HG03139 (cell line): Measurements from ENCODE around the gene NFIL3.
"Not testable (repeated sequence)": the region's sequence is repeated elsewhere in the genome, so short reads cannot be mapped to it uniquely, and the experiment has no call there.

Source experiments
- ATAC-seq: cut with Tn5 transposase; IDR thresholded peaks from one replicate; pipeline ENCODE4 v1.9.1; 2021; ENCODE audit not compliant: unreplicated experiment

Gene NFIL3

GRCh38 chr9:91398926-91399325 is 24.7 kb downstream of the NFIL3 start:
- ATAC-seq: no peak

DNA sequence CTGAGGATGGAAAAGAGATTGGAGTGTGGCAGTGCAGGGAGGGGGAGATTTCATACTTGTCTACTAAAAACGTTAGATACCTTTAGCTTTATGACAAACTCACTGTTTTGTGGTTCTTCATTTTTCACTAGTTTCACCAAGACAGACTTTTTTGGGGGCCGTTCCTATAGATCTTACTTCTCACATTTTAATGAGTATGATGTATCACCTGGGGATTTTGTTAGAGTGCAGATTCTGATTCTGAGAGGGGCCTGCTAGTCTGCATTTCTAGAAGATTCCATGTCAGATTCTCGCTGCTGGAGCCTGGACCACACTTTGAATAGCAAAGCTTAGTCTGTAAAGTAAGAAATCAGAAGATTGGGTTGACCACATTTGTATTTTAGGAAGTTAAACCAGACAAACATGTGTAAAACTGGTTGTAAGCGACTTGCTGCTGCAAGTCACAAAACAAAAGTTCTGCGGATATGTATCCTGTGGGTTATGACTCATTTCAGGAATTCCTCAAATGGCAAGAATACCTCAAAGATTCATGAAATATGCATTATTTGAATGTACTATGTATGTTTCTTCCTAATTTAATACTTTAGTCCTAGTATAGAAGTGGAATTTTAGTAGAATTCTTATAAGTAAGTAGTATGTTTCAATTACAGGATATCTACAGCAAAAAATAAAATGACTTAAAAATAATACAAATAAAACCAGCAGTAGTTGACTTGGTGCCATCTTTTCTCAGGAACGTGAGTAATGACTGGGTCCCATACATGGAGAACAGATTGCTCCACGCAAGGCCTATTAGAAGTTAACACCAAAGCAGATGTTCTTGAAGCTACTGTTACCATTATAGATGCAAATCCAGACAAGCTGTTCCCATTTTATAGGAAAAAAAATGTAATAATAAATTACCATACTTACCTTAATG is 27.8 kb downstream of the NFIL3 start:
- ATAC-seq: no peak

GRCh38 chr9:91395106-91395552 is 28.5 kb downstream of the NFIL3 start:
- ATAC-seq: no peak

- no peak for ATAC-seq
Measured at GRCh38 chr9:91393826-91394225, 29.8 kb downstream of the NFIL3 start.

GRCh38 chr9:91392435-91392834 is 31.2 kb downstream of the NFIL3 start:
- ATAC-seq: no peak

- no peak for ATAC-seq
Measured at GRCh38 chr9:91391818-91392217, 31.8 kb downstream of the NFIL3 start.

GRCh38 chr9:91391412-91391811 is 32.2 kb downstream of the NFIL3 start:
- ATAC-seq: no peak

GRCh38 chr9:91389686-91390085 is 33.9 kb downstream of the NFIL3 start:
- not testable (repeated sequence) for ATAC-seq

DNA sequence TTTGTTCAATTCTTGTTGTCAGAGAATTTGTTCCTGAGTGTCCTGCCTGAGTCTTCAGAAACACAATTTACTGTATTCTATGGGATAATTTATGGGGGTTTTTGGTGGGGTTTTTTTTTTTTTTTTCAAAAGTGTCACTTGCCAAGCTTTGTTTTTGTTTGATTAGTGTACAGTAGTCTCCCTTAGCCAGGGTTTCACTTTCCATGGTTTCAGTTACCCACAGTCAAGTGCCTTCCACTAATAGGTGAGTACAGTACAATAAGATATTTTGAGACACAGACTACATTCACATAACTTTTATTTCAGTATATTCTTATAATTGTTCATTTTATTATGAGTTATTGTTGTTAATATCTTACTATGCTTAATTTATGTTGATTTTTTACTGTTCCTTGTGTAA is 36.9 kb downstream of the NFIL3 start:
- no peak for ATAC-seq

DNA sequence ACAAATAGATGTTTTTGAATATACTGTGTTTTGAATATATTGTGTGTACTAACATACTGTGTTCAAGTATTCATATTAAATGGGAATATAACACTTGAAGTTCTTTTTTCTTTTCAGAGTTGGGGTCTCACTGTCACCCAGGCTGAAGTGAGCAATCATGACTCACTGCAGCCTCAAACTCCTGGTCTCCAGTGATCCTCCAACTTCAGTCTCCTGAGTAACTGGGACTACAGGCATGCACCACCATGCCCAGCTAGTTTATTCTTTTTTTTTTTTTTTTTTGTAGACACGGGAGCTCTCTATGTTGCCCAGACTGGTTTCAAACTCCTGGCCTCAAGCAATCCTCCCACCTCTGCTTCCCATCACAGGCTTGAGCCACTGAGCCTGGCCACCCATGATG is 38.7 kb downstream of the NFIL3 start:
- no peak for ATAC-seq

DNA sequence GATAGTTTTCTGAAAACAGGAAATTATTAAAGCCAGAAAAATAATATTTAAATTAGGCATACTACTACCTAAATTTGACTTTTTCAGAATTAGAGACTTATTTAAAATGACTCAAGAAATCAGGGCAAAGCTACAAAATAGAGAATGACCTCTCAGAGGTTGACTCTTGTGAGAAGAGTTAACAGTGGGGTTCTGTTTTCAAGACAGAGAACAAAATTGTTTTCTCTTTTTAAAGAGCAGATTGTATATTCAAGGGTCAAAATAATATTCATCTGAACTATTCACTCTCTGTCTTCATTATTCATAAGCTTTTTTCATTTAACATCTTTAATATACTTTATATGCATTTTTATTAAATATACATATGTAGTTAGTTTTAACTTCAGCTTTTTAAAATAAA is 40.1 kb downstream of the NFIL3 start:
- no peak for ATAC-seq

DNA sequence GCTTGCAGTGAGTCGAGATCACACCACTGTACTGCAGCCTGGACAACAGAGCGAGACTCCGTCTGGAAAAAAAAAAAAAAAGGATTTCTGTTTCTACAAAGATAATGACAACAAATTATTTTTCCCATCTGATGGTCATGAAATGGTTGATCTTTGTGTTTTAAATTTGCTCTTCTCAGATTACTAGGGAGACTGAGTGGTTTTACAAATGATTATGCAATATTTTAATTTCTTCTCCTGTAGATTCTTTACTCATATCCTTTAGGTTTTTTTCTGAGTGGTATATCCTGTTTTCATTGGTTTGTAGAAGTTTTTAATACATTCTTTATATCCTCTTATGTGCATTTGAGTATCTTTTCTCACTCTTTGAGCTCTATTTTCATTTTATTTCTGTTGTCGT is 41.3 kb downstream of the NFIL3 start:
- ATAC-seq: no peak

- no peak for ATAC-seq
Measured at GRCh38 chr9:91379426-91379825, 44.2 kb downstream of the NFIL3 start.

DNA sequence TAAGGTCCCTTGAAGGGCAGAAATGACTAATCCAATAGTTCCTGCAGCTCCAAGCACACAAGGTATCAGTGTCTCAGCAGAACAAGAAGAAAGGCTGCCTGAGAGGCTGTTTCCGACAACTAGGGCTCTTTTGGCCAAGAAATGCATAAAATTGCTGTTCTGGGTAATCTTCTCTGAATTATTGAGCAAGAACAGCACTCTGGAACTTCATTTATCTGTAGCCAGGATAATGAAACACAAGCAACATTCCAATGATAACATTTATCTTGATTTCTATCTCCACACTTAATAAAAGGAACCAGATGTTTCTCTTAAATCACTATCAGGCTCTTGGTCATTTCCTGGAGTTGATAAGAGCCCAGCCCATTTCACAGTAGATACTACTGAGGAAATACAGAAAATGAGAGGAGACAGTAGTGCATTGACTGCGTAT is 44.9 kb downstream of the NFIL3 start:
- no peak for ATAC-seq

DNA sequence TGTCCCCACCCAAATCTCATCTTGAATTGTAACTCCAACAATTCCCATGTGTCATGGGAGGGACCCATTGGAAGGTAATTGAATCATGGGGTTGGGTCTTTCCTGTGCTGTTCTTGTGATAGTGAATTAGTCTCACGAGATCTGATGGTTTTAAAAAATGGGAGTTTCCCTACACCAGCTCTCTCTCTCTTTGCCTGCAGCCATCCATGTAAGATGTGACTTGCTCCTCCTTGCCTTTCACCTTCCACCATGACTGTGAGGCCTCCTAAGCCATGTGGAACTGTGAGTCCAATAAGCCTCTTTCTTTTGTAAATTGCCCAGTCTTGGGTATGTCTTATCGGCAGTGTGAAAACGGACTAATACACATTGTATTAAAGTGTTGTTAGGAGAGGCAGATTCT is 45.6 kb downstream of the NFIL3 start:
- not testable (repeated sequence) for ATAC-seq

- no peak for ATAC-seq
Measured at GRCh38 chr9:91376239-91376638, 47.4 kb downstream of the NFIL3 start.

DNA sequence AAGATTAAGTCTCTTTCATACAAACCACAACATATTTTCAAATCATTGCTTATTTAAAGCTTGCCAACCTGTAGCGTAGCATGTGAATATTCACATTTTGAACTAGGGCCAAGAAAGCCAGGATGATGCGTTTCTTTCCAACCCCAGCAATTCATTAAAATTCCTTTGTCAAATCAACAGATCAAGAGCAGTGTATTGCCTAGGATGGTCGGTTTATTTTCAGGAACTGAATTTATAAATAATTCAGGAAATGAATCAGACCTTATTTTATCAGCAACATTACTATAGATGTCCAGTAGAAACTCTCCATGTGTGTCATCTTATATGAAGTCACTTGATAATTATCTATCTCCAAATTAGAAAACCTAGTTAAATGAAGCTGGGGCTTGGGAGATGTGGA is 48.7 kb downstream of the NFIL3 start:
- no peak for ATAC-seq

- ATAC-seq: no peak
Measured at GRCh38 chr9:91371894-91372293, 51.7 kb downstream of the NFIL3 start.

- ATAC-seq: not testable (repeated sequence)
Measured at GRCh38 chr9:91370006-91370405, 53.6 kb downstream of the NFIL3 start.

- ATAC-seq: no peak
Measured at GRCh38 chr9:91364702-91365101, 58.9 kb downstream of the NFIL3 start.

GRCh38 chr9:91364005-91364404 is 59.6 kb downstream of the NFIL3 start:
- ATAC-seq: no peak

DNA sequence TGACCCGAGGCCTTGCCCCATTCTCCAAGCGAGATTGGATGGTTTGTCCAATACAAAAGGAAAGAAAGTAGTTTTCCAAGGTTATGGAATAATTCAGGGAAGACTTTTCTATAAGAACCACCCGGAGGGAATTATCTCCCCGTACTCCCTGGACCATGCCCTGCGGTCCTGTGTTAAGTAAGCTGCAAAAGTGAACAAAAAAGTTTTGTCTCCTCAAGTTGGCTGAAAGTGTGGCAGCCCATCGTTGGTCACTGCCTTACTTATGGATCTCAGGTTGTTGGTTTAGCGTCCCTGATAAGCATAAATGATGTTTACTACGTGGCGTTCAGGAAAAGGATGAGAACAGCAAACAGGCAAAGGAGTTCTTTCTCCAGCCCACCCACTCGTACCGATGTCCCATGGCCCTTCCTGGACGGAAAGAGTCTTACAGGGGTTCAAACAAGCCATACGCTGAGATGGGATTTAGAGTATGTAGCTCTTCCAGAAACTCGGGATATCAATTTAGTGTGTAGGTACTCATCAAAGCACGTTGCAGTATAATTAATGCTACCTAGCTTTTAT is 61.5 kb downstream of the NFIL3 start:
- no peak for ATAC-seq
